GM10248 (cell line): ENCODE results near the gene NALCN.
"Not testable (repeated sequence)": the region's sequence is repeated elsewhere in the genome, so short reads cannot be mapped to it uniquely, and the experiment has no call there.

Experiments
- CTCF ChIA-PET: fragments of 300-600 bp; sonication (Branson Sonifier 250); formaldehyde crosslinking; extraction: SDS; loops from one replicate; lab custom pipeline; 2021; ENCODE audit warnings: antibody characterized with exemption; lab: Yijun Ruan, JAX
- POLR2A ChIA-PET: fragments of 350-650 bp; sonication (Branson Sonifier 250); formaldehyde crosslinking; extraction: SDS; loops from one replicate; lab custom pipeline; 2020; ENCODE audit warnings: antibody characterized with exemption; lab: Yijun Ruan, JAX
- DNase-seq: peaks from one replicate; pipeline ENCODE4 v3.0.0; 2012; ENCODE audit errors: extremely low spot score
- TF ChIP-seq, protein P1 (sequence below): IDR thresholded peaks from 2 replicates; pipeline ENCODE4 v1.5.1; 2012; ENCODE audit warnings: mild to moderate bottlenecking, low read depth; ENCODE audit errors: extremely low read depth, missing control alignments, control extremely low read depth

The NALCN gene

GRCh38 chr13:101332583-101332982 is 83.7 kb downstream of the NALCN start:
- CTCF ChIA-PET: interaction anchor here (2.0 kb wide), 1 partner anchor 11 kb away, joined by 5 read pairs; no protein-coding TSS in a partner anchor
- TF ChIP-seq, protein P1, sequence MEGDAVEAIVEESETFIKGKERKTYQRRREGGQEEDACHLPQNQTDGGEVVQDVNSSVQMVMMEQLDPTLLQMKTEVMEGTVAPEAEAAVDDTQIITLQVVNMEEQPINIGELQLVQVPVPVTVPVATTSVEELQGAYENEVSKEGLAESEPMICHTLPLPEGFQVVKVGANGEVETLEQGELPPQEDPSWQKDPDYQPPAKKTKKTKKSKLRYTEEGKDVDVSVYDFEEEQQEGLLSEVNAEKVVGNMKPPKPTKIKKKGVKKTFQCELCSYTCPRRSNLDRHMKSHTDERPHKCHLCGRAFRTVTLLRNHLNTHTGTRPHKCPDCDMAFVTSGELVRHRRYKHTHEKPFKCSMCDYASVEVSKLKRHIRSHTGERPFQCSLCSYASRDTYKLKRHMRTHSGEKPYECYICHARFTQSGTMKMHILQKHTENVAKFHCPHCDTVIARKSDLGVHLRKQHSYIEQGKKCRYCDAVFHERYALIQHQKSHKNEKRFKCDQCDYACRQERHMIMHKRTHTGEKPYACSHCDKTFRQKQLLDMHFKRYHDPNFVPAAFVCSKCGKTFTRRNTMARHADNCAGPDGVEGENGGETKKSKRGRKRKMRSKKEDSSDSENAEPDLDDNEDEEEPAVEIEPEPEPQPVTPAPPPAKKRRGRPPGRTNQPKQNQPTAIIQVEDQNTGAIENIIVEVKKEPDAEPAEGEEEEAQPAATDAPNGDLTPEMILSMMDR: no peak
- POLR2A ChIA-PET: no interaction called here
- no peak for DNase-seq

GRCh38 chr13:101331731-101332130 is 84.6 kb downstream of the NALCN start:
- CTCF ChIA-PET: no interaction called here
- TF ChIP-seq, protein P1: no peak
- POLR2A ChIA-PET: no interaction called here
- no peak for DNase-seq

GRCh38 chr13:101327871-101328270 is 88.4 kb downstream of the NALCN start:
- ChIA-PET POLR2A (no interaction called here), CTCF (no interaction called here)
- TF ChIP-seq, protein P1: no peak
- DNase-seq: no peak

GRCh38 chr13:101326710-101327109 is 89.6 kb downstream of the NALCN start:
- ChIA-PET POLR2A (no interaction called here), CTCF (no interaction called here)
- no peak for DNase-seq
- TF ChIP-seq, protein P1: no peak

GRCh38 chr13:101325423-101325822 is 90.9 kb downstream of the NALCN start:
- no peak for DNase-seq
- TF ChIP-seq, protein P1: no peak
- POLR2A ChIA-PET: no interaction called here
- CTCF ChIA-PET: interaction anchor here (1.3 kb wide), 2 partner anchors 16 to 41 kb away, joined by 3 to 4 read pairs; no protein-coding TSS in a partner anchor

- CTCF ChIA-PET: no interaction called here
- no peak for DNase-seq
- POLR2A ChIA-PET: no interaction called here
- TF ChIP-seq, protein P1: no peak
Observed at GRCh38 chr13:101323601-101324000, 92.7 kb downstream of the NALCN start.

DNA sequence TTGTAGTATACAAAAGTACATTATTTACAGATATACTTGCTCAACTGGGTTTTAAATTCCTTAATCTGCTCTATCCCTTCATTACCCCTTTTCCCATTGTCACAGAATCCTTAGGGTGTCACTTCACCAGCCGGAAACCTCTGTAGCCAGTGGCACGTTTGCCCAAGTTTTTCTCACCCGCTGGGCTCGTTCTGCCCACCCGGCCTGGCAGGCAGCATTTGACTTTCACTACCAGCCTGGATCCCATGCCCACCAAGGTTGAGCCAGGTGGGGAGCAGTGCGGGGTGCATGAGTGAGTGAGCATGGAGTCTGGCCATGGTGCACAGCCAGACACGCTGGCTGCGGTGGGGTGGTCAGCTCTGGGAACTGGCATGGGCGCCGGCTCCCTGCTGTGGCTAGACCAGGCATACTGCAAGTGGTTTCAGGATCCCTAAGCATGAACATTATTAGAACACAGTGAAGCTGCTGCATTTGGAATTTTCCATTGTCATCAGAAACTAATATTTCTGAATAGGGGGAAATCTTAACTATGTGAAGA is 98.3 kb downstream of the NALCN start:
- ChIA-PET CTCF (no interaction called here), POLR2A (no interaction called here)
- DNase-seq: no peak
- TF ChIP-seq, protein P1: no peak

GRCh38 chr13:101313479-101313878 is 102.8 kb downstream of the NALCN start:
- CTCF ChIA-PET, DNase-seq, POLR2A ChIA-PET: not testable (repeated sequence)
